HepG2 (cell line): ENCODE data around the gene KRTAP29-1. TPM values are rescaled to one million over a fixed set of nuclear protein-coding genes. Genes with fewer than 3 reads are reported as not detected.

Experiments used
- ATAC-seq: fragments of 200-7000 bp; cut with Tn5 transposase; 3 replicates; pipeline ENCODE4 v1.9.1; 2020; ENCODE audit warnings: mild to moderate bottlenecking, moderate library complexity
- BruUV-seq: library from RNA; stranded (reverse); fragments of 400-500 nt; replicated peaks from 2 replicates; lab custom pipeline; 2021; lab: Mats Ljungman, UMichigan
- CTCF ChIA-PET: fragments of 300-600 bp; formaldehyde crosslinking; extraction: SDS; loops from one replicate; lab custom pipeline; 2021; ENCODE audit warnings: low total read pairs, inconsistent platforms, low intra/inter-chr PET ratio; lab: Yijun Ruan, JAX
- POLR2A ChIA-PET: fragments of 350-600 bp; sonication (Branson Sonifier 250); formaldehyde crosslinking; loops from one replicate; lab custom pipeline; 2020; ENCODE audit warnings: antibody characterized with exemption, inconsistent platforms; lab: Yijun Ruan, JAX
- DNase-seq: peaks from one replicate; pipeline ENCODE4 v3.0.0-alpha.2; 2015; ENCODE audit warnings: low spot score
- FAIRE-seq: peaks from 3 replicates; lab custom pipeline; 2011; peaks lifted over from hg19 to GRCh38; lab: Jason Lieb, UNC
- H2AFZ ChIP-seq: one replicate; pipeline ENCODE4 v1.6.1; 2011; ENCODE audit warnings: low read length, inconsistent platforms
- H3K27ac ChIP-seq: fragments of 300-600 bp; 3 replicates; pipeline ENCODE4 v1.8.0; 2011; ENCODE audit warnings: mixed run types, mild to moderate bottlenecking, mixed read lengths, low read length, inconsistent platforms; ENCODE audit not compliant: insufficient read depth; ENCODE audit errors: extremely low read length
- H3K27me3 ChIP-seq, 2 experiments: fragments of 200-600 bp in 1 of 2; 2 replicates in 1 of 2; 3 replicates in 1 of 2; pipeline versions ENCODE4 v1.6.0 to v1.8.0; 2011; ENCODE audit warnings: low read length in 2 of 2, mild to moderate bottlenecking in 2 of 2, moderate library complexity in 2 of 2, inconsistent platforms in 1 of 2; ENCODE audit not compliant: insufficient read depth in 2 of 2, control insufficient read depth in 1 of 2
- H3K36me3 ChIP-seq, 2 experiments: fragments of 200-600 bp in 1 of 2; replicated peaks in 1 of 2; 2 replicates in 1 of 2; 3 replicates in 1 of 2; pipeline versions ENCODE4 v1.5.1 to v1.8.0; 2011; ENCODE audit warnings: low read length in 2 of 2, inconsistent platforms in 1 of 2; ENCODE audit not compliant: insufficient read depth in 2 of 2, control insufficient read depth in 1 of 2
- H3K4me1 ChIP-seq: 2 replicates; pipeline ENCODE4 v1.5.1; 2012; ENCODE audit warnings: low read length, inconsistent platforms; ENCODE audit not compliant: insufficient read depth
- H3K4me2 ChIP-seq: 2 replicates; pipeline ENCODE4 v1.6.0; 2011; ENCODE audit warnings: low read depth, low read length, inconsistent platforms
- H3K4me3 ChIP-seq, 3 experiments: fragments of 200-600 bp in 1 of 3; sonication (generic), shearing (Covaris generic) in 1 of 3; replicated peaks in 1 of 3; 2 replicates each; pipeline ENCODE4 v1.5.1; 2011 to 2016; ENCODE audit warnings: low read length in 3 of 3, inconsistent platforms in 2 of 3, low read depth in 2 of 3, mild to moderate bottlenecking in 2 of 3, control low read depth in 1 of 3, mixed read lengths in 1 of 3; ENCODE audit not compliant: insufficient read depth in 1 of 3
- H3K79me2 ChIP-seq: one replicate; pipeline ENCODE4 v1.6.1; 2011; ENCODE audit warnings: low read length, inconsistent platforms; ENCODE audit not compliant: insufficient read depth
- H3K9ac ChIP-seq: 2 replicates; pipeline ENCODE4 v1.6.0; 2011; ENCODE audit warnings: mild to moderate bottlenecking, low read depth, low read length, inconsistent platforms; ENCODE audit not compliant: insufficient read depth
- H3K9me3 ChIP-seq: 2 replicates; pipeline ENCODE4 v1.5.1; 2012; ENCODE audit warnings: mild to moderate bottlenecking, low read length
- H4K20me1 ChIP-seq: 2 replicates; pipeline ENCODE4 v1.6.0; 2011; ENCODE audit warnings: inconsistent platforms, mild to moderate bottlenecking, low read length, moderate library complexity; ENCODE audit not compliant: insufficient read depth
- KDM2A ChIP-seq: sonication (generic); formaldehyde crosslinking; IDR thresholded peaks from 2 replicates; pipeline ENCODE4 v1.4.0; 2020; ENCODE audit warnings: low read depth, missing genetic modification reagents, borderline replicate concordance
- NFKBIZ ChIP-seq: IDR thresholded peaks from 2 replicates; pipeline ENCODE4 v1.6.1; 2018; ENCODE audit warnings: missing genetic modification reagents, missing compliant biosample characterization
- PHF21A ChIP-seq: sonication (generic); formaldehyde crosslinking; IDR thresholded peaks from 2 replicates; pipeline ENCODE4 v1.5.0; 2020; ENCODE audit warnings: mild to moderate bottlenecking, missing genetic modification reagents
- POLR2AphosphoS5 ChIP-seq: IDR thresholded peaks from 2 replicates; pipeline ENCODE4 v1.6.1; 2012; ENCODE audit warnings: low read depth, low read length
- U2AF2 ChIP-seq: fragments of 200-400 bp; formaldehyde crosslinking; IDR thresholded peaks from 2 replicates; pipeline ENCODE4 v1.6.1; 2017; ENCODE audit warnings: low read depth, mild to moderate bottlenecking, low read length
- ZBTB44 ChIP-seq: sonication (generic); formaldehyde crosslinking; IDR thresholded peaks from 2 replicates; pipeline ENCODE4 v1.4.0; 2020; ENCODE audit warnings: missing genetic modification reagents
- ZMAT5 ChIP-seq: sonication (generic); formaldehyde crosslinking; IDR thresholded peaks from 2 replicates; pipeline ENCODE4 v1.5.0; 2020; ENCODE audit warnings: mild to moderate bottlenecking, low read depth, missing genetic modification reagents, borderline replicate concordance
- ZNF512B ChIP-seq: sonication (generic); formaldehyde crosslinking; IDR thresholded peaks from 2 replicates; pipeline ENCODE4 v1.5.1; 2020; ENCODE audit warnings: missing genetic modification reagents, mild to moderate bottlenecking, borderline replicate concordance
- ZNF598 ChIP-seq: sonication (generic); formaldehyde crosslinking; IDR thresholded peaks from 2 replicates; pipeline ENCODE4 v1.5.1; 2020; ENCODE audit warnings: mild to moderate bottlenecking, missing genetic modification reagents, borderline replicate concordance
- ZNF790 ChIP-seq: sonication (generic); formaldehyde crosslinking; IDR thresholded peaks from 2 replicates; pipeline ENCODE4 v1.8.0; 2022; ENCODE audit warnings: missing genetic modification reagents, mild to moderate bottlenecking, borderline replicate concordance
- ZNF839 ChIP-seq: sonication (generic); formaldehyde crosslinking; IDR thresholded peaks from 2 replicates; pipeline ENCODE4 v1.4.0; 2020; ENCODE audit warnings: missing genetic modification reagents, mild to moderate bottlenecking, borderline replicate concordance
- WGBS: methylation state at CpG from one replicate; pipeline ENCODE4 v1.1.6; 2017; ENCODE audit warnings: low lambda C conversion rate; 5-methylcytosine and 5-hydroxymethylcytosine counted together
- in situ Hi-C: cut with HindIII; loops from 2 replicates; pipeline ENCODE4 v1.10.0; 2017; ENCODE audit warnings: low pct_unique_long_range_greater_than_20kb; ENCODE audit not compliant: extremely low pct_ligation_motif_present
- intact Hi-C: fragments of 100-400 bp; cut with micrococcal nuclease; formaldehyde crosslinking; loops from one replicate; pipeline ENCODE4 v1.10.0; 2022; ENCODE audit not compliant: unreplicated experiment
- polyA plus RNA-seq, 8 experiments: library from polyadenylated mRNA; depleted of rRNA in 3 of 8; stranded (reverse) in 7 of 8; unstranded in 1 of 8; fragments of >200 nt; fragmentation: Illumina TruSeq in 4 of 8; extraction: Trizol in 4 of 8; gene quantifications; 2 replicates each; pipeline versions ENCODE4 v1.2.1 to v1.2.3, GENCODE V29; 2011 to 2016; ENCODE audit warnings: low read depth in 4 of 8, missing spikeins in 1 of 8, mixed read lengths in 1 of 8; ENCODE audit not compliant: insufficient read depth in 1 of 8
- total RNA-seq, 5 experiments: library from RNA; depleted of rRNA; stranded (reverse); fragments of >200 nt; fragmentation: Illumina TruSeq; extraction: Trizol; gene quantifications; 2 replicates each; pipeline ENCODE4 v1.2.3, GENCODE V29; 2016; ENCODE audit warnings: low read depth in 1 of 5

Gene KRTAP29-1
- total and polyA plus RNA-seq, 2 of the 13 experiments (the other 11 are each of a cell fraction or from before 2014, with no cell fraction given) = not detected

GRCh38 chr17:41329279-41329948 lies 26.8 kb upstream of the KRTAP29-1 start (continued):
- TF ChIP-seq ZNF512B (CRISPR knock-in tag) = 0 out of 2 replicates have a peak, but pooled peaks have one; percentile 32

- H4K20me1 ChIP-seq = no peaks in the 10 kb centered on the region
- ChIA-PET CTCF (interaction anchor here (3.1 kb wide), 1 partner anchor 419 kb away, joined by 32 read pairs; no protein-coding TSS in a partner anchor), POLR2A (no interaction called here)
- no peaks in the 10 kb centered on the region for H3K4me1 ChIP-seq
- no peak overlapping the region for H3K4me3 ChIP-seq
- H2AFZ ChIP-seq = no peak overlapping the region
- no peaks in the 10 kb centered on the region for H3K9me3 ChIP-seq
- WGBS = 36% methylated on average over 7 of the region's 7 CpGs
- DNase-seq (no peak), ATAC-seq (no peak), FAIRE-seq (no peak)
- H3K79me2 ChIP-seq = no peaks in the 10 kb centered on the region
- H3K9ac ChIP-seq = no peak overlapping the region
- no TSS peak for BruUV-seq
- intact Hi-C loops (no loop called here), in situ Hi-C loops (no loop called here)
- peaks cover 0 to 11% of the 10 kb centered on the region in 2 experiments; a peak in 2 of 5 replicates for H3K27me3 ChIP-seq
- H3K36me3 ChIP-seq = no peaks in the 10 kb centered on the region
- H3K27ac ChIP-seq = no peak overlapping the region
- no peak overlapping the region for H3K4me2 ChIP-seq
- TF ChIP-seq ZMAT5 (CRISPR knock-in tag) = no peak
- no peak for TF ChIP-seq ZBTB44 (CRISPR knock-in tag)
- no peak for TF ChIP-seq POLR2AphosphoS5
- TF ChIP-seq U2AF2 = no peak
- no peak for TF ChIP-seq PHF21A (CRISPR knock-in tag)
- TF ChIP-seq ZNF598 (CRISPR knock-in tag) = no peak
- no peak for TF ChIP-seq NFKBIZ (CRISPR knock-in tag)
- no peak for TF ChIP-seq KDM2A (CRISPR knock-in tag)
- TF ChIP-seq ZNF790 (CRISPR knock-in tag) = no peak
- no peak for TF ChIP-seq ZNF839 (CRISPR knock-in tag)
Measured at GRCh38 chr17:41328207-41328606, 25.6 kb upstream of the KRTAP29-1 start.
